Measurements from ENCODE around the gene ATG13.
A peak's percentile ranks its signal among the peaks of the same experiment; 100 is the strongest.
"Not testable (repeated sequence)": the region's sequence is repeated elsewhere in the genome, so short reads cannot be mapped to it uniquely, and the experiment has no call there.

Gene ATG13

DNA sequence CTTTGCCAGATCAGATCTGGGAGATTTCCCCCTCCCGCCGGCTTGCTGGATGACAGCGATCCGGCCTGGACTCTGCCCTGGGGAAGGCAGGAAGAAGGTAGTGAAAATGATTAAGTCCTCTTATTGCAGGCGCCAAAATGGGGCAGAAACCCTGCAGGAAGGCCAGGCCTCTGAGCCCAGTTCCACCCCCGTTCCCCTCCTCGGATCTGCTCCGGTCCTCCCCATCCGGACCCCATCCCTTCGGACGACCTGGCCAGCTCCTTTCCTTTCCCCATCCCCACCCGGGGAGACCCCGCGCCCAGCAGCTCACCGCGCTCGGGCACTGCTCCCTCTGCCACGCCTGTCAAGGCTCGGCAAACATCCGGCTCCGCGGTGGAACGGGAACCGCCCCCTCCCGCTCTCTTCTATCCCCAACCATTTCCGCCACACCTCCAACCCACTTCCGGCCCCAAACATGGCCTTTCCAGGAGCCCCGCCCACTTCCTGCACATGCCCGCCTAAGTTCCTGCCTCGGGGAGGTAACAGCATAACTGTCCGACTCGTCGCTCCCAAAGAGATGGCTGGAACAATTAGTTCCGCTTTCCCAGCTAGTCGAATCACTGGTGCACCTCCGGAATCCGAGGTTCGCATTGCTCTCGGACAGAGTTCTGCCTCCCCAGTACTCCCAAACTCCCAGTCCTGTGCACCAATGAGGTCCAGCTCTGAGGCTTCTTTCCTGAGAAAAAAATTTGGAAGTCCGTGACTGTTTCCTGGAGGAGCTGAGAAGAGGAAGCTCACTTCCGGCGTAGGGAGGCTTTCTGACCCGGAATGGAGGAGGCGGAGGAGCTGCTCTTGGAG is 83.1 kb downstream of the ATG13 start, which contains the start of the genes ARHGAP1 and ZNF408:
Gene ARHGAP1, minus strand, starts transcription at position 379 of the 837 bp plus-strand sequence. CDS start 4,512 bp downstream, outside the sequence.
Gene ZNF408, plus strand, starts transcription at position 791 of the 837 bp plus-strand sequence. Its CDS starts 17 bp downstream, at position 808.
- DNase-seq = peak; percentile 99

DNA sequence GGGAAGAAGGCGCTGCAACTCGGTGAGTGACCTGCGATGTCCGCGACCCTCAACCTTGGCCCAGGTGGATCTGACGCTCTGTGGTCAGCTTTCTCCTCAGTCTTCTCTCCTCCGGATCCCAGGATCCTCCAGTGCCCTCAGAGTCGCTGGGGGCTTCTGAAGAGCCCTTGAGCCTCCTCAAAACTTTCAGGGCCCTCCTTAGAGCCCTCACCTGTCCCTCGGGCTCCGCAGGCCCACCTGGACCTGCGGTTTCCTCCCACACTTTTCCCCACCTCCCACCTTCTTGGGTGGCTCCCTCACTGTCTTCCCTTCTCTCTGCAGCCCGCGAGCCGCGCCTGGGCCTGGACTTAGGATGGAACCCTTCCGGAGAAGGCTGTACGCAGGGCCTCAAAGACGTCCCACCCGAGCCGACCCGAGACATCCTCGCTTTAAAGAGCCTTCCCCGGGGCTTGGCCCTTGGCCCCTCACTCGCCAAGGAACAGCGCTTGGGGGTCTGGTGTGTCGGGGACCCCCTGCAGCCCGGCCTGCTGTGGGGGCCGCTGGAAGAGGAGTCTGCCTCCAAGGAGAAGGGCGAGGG is 83.8 kb downstream of the ATG13 start:
- no peak for DNase-seq

DNA sequence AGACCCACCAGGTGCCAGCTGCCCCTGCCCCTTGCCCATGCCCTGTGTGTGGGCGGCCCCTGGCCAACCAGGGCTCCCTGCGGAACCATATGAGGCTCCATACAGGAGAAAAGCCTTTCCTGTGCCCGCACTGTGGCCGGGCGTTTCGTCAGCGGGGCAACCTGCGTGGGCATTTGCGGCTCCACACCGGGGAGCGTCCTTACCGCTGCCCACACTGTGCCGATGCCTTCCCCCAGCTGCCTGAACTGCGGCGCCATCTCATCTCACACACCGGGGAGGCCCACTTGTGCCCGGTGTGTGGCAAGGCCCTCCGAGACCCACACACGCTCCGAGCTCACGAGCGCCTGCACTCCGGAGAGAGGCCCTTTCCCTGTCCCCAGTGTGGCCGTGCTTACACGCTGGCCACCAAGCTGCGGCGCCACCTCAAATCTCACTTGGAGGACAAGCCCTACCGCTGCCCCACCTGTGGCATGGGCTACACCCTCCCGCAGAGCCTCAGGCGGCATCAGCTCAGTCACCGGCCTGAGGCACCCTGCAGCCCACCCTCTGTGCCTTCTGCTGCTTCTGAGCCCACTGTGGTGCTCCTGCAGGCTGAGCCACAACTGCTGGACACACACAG is 87.8 kb downstream of the ATG13 start:
- no peak for DNase-seq

- DNase-seq = no peak
These were observed 89.5 kb downstream of the ATG13 start for GRCh38 chr11:46706886-46707285.

DNA sequence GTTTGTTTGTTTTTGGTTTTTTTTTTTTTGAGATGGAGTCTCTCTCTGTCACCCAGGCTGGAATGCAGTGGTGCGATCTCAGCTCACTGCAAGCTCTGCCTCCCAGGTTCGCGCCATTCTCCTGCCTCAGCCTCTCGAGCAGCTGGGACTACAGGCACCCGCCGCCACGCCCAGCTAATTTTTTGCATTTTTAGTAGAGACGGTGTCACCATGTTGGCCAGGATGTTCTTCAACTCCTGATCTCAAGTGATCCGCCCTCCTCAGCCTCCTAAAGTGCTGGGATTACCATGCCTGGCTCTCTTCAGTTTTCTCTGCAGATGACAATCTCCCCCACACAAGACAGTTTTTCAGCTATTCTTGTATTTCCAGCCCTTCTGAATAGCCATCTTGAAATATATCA is 92.0 kb downstream of the ATG13 start:
- DNase-seq = not testable (repeated sequence)

DNA sequence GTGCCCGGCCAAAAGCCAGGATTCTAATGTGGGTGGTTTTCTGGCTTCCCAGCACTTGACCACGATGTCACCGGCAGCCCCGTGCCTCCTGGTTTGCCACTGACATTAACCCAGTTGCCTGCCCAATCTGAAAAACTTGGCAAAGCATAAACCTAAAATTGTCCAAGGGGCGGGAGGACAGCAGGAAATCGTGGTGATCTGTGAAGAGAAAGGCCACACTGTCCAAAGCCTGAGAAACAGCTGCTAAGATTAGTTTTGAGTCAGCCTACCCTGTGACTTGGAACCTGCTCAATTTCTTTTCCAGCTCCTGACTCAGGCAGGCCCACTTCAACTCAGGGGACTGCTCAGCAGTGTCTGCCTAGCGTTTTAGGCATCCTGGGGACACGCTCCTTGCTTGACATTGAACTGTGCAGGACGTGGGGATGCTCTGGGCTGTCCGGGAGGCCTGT is 93.5 kb downstream of the ATG13 start:
- DNase-seq = peak; percentile 73

- no peak for DNase-seq
These were observed 94.0 kb downstream of the ATG13 start for GRCh38 chr11:46711303-46711702.

GRCh38 chr11:46712874-46713576 is 95.7 kb downstream of the ATG13 start:
- DNase-seq = no peak

DNA sequence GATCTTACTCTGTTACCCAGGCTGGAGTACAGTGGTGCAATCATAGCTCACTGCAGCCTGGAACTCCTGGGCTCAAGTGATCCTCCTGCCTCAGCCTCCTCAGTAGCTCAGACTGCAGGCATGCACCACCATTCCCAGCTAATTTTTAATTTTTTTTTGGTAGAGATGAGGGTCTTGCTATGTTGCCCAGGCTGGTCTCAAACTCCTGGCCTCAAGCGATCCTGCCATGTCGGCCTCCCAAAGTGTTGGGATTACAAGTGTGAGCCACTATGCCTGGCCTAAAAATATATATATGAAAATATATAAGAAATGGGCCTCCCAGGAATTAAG is 100.4 kb downstream of the ATG13 start:
- not testable (repeated sequence) for DNase-seq

DNA sequence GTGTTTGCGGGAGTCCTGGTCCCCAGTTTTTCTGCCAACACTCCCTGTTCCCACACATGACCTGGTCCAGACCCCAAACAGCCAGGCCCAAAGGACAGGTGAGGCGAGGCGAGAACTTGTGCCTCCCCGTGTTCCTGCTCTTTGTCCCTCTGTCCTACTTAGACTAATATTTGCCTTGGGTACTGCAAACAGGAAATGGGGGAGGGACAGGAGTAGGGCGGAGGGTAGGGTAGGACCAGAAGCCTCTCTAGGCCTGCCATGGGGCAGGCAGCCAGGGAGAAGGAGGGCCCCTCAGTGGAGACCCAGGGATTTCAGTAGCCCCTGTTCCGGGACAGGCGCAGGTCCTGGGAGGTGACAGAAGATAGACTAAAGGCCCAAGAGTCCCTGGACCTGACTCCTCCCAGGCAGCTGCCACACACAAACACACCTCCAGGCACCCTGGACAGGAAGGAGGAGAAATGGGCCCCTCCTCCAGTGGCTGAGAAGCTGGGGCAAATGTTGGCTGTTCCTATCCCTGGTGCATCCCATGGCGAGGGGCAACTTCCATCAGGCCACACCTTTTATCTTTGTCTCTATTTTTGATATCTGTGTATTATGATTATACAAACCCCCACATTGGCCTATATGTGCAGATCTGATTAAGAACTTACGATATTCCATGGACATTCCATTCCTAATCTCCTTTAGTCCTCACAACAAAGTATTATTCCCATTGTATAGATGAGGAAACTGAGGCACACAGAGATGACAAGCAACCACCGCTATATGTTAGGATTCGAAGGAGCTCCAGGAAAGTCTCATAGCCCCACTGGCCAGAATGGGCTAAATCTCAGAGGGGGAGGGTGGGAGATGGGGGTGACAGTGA is 101.0 kb downstream of the ATG13 start:
- no peak for DNase-seq

DNA sequence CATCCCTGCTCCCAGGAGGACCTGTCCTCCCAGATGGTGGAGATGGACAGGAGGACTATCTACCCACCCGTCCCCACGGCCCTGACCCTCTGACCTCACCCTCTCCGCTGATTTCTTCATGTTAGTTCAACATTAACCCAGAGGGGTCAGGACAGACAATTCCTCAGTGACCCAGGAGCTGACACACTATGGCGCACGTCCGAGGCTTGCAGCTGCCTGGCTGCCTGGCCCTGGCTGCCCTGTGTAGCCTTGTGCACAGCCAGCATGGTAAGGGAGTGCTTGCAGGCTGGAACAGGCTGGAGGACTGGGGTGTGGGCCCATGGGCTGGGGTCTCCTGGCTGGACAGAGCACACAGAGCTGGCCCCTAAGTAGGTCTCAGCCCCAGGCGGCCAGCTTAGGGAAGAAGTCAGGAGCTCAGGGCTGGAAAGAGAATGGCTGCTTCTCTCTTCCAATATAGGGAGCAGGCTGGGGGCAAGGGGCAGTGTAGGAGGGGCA is 101.7 kb downstream of the ATG13 start, which contains the start of gene F2:
Gene F2, plus strand, starts transcription at position 166 of the 495 bp plus-strand sequence. Its CDS starts 23 bp downstream, at position 189.
- no peak for DNase-seq

- DNase-seq = no peak
These were observed 102.3 kb downstream of the ATG13 start for GRCh38 chr11:46719543-46720218.

DNA sequence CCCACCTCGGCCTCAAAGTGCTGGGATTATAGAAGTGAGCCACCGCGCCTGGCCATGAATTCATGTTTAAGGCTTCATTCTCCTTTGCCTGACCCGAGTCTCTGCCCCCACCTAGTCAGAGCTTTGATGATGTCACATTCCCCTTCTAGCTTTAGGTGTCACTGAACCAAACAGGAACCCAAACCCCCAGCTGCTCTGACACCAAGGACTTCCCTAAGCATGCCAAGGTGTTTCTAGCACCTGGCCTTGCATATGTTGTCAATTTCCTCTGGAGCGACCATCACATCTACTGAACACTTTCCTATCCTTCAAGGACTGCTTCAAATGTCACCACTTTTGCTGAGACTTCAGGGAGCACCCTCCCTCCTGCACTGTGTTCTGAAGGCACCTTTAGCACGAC is 103.9 kb downstream of the ATG13 start:
- DNase-seq = no peak

GRCh38 chr11:46722566-46723358 is 105.4 kb downstream of the ATG13 start:
- no peak for DNase-seq

DNA sequence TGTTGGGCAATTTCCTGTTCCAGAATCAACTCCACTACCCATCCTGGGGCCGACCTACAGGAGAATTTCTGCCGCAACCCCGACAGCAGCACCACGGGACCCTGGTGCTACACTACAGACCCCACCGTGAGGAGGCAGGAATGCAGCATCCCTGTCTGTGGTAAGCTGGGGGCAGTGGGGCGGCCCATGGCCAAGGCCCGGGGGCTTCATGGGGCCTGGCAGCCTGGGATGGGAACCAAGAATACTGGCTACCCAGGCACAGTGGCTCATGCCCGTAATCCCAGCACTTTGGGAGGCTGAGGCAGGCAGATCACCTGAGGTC is 106.0 kb downstream of the ATG13 start:
- DNase-seq = no peak

- no peak for DNase-seq
These were observed 106.7 kb downstream of the ATG13 start for GRCh38 chr11:46724088-46724487.

All from femur (tissue), 1 donor.